ENCODE measurements around the gene ENTPD7.
"Not testable (repeated sequence)": the region's sequence is repeated elsewhere in the genome, so short reads cannot be mapped to it uniquely, and the experiment has no call there.

The ENTPD7 gene

GRCh38 chr10:99693933-99694583, 34.7 kb downstream of the ENTPD7 start:
- no peak for DNase-seq

- no peak for DNase-seq
These were observed 36.5 kb downstream of the ENTPD7 start for GRCh38 chr10:99695761-99696160.

DNA sequence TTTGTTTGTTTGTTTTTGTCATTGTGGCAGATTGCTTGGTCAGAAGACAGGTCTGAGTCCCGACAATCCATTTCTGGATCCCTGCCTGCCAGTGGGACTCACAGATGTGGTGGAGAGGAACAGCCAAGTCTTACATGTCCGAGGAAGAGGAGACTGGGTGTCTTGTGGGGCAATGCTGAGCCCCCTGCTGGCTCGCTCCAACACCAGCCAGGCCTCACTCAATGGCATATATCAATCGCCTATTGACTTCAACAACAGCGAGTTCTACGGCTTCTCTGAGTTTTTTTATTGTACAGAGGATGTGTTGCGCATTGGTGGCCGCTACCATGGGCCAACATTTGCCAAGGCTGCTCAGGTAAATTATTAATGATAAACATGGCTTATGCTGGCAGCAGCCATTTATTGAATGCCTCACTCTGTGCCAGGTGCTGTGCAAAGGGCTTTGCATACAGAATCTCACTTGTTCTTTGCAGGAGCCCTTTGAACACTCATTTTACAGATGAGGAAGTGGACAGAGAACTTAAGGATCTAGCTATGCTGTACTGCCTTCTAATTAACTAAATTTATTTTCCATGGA, 39.3 kb downstream of the ENTPD7 start:
- DNase-seq, result peak in 1 of 2 donors; percentile 13

DNA sequence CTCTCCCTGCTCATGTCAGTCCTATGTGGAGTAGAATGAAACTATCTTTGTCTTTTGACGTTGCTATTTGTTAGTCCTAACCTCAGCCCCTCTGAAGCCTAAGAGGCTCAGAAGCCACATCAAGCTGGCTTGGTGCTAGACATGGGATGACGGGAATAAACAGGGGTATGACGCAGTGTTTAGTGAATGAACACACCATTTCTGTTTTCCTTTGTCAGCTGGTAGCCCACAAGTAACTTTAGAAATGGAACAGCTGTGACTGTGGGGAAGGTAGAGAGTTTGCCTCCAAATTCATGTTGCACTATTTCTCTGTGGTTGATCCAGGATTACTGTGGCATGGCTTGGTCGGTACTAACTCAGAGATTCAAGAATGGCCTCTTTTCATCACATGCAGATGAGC, 41.3 kb downstream of the ENTPD7 start:
- no peak for DNase-seq

DNA sequence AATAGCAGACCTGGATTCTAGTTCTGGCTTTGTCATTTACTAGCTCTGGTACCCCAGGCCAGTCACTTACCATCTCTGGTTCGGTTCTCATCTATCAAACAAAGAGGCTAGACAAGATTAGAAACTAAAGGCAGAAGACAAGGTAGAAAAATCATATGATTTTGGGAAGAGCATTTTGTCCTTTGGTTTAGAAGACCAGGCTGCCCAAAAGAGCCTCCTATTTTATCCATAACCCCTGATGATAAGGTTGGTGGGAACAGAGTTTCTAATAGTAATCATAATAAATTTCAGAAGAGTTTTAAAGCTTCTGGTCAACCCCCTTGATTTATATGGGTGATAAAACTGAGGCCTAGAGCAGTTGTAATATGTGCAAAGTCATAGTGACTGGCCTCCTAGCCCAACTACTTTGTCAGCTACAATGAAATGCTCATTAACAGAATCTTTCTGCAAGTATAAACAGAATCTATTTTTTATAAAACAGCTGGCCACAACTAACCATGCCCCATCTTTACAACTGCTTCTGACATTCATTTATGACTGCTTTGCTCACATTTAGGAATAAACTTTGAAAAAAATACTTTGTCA, 49.2 kb downstream of the ENTPD7 start:
- no peak for DNase-seq

DNA sequence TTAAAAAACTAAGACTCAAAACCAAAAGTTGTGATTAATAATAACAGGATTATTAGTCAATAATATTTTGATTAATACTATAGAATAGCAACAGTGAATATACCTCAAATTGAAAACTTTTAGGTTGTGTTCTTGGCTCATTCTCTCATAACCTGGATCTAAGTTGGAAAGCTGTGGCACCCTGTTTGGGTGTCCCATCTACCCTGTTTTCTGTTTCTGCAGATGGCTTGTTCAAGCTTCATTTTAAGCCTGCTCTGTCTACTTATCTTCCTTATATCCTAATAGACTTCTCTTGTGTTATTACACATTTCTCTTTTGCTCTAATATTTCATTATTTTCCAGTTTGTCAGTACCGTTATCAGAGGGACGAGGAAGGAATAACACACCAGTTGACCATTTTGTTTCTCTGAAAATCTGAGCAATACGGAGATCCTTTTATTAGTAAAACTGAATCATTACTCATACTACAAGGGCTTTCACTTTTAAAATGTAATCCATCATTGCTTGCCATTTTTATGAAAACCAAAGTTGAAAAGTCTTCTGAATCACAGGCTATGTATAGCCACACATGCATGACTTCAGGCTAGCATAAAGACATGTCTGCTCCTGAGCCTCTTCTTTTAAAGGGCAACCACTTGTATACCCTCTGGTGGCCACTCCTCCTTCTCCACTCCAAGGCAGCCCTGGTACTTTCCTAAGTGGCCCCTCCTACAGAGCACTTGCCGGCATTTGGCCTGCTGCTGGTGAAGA, 50.3 kb downstream of the ENTPD7 start:
- DNase-seq, result no peak

GRCh38 chr10:99711129-99711719, 51.9 kb downstream of the ENTPD7 start:
- peak; percentile 70 to 74 for DNase-seq

- no peak for DNase-seq
These were observed 55.1 kb downstream of the ENTPD7 start for GRCh38 chr10:99714446-99714845.

DNA sequence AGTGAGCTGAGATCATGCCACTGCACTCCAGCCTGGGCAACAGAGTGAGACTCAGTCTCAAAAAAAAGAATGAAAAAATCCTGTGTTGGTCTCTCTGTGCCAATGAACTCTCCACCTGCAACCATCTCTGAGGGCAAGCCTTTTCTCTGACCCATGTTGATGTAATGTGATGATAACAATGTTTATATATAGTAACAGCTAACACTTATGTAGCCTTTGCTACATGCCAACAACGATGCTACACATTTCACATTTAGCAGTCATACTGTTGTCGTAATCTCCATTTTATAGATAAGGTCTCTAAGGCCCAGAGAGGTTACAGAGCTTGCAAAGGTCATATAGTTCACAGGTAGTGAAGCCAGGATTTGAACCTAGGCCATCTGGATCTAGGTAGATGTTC, 61.1 kb downstream of the ENTPD7 start:
- no peak for DNase-seq

- DNase-seq, result no peak
These were observed 70.7 kb downstream of the ENTPD7 start for GRCh38 chr10:99730026-99730425.

DNA sequence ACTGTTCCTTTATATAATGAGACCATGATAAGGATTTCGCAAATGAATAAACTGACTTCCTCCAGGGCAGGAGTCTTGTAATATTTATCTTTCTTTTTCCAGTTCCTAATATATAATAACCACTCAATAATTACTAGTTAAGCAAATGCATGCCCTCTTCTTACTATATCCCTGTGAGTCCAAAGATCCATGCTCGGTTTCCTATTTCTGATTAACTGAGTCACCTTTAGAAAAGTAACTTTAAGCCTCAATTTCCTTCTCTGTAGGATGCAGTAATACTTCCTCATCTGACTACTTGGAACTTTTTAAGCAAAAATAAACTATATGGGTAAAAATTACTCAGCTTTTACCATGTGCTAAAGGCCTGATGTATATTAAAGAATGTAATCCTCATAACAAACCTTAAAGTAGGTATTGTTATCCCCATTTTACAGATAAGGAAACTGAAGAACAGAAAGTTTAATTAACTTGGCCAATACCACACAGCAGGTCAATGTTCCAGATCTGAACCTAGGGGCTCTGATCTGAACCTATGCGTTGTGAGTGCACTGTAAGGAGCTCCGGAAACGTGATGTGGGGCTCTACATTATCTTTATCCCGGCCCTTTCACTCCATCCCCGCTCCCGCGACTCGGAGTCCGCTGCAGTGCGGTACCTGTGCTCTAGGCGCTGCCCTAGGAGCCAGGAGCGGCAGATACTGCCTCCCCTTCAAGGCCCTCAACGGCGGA, 72.2 kb downstream of the ENTPD7 start:
- peak in 1 of 2 donors; percentile 39 for DNase-seq

DNA sequence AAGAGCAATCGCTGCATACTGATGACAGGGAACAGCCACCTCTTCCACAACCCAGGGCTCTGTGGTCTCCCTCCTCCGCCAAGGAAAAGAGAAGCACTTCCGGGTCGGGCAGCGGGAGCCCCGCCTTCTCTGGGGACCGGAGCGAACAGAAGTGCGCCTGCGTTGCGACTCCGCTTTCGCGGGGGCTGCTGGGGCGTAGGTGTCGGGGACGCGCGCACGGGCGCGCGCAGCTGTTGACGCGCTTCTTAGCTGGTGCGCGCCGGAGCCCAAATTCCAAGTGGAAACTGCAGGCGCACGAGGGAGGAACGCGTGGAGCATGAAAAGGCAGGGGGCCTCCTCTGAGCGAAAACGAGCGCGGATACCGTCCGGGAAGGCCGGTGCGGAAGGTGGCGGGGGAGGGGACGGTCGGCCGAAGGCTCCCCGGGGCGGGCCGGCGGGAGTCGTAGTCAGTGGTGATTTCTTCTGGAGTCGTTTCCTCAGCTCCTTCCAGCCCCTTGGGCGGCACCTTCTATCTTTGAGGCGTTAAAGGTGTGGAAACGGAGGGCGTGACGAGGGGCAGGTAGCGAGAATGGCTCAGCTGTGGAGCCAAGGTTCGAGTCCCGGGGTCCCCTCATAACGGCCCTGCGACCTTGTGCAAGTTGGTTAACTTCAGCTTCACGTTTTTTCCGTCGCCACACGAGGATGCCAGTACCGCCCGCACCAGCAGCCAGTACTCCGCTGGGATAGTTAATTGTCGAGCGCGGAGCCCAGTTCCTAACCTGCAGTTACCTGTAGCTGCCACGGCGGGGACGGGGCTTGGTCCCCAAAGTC, 72.9 kb downstream of the ENTPD7 start, which contains the start of the genes COX15 and CUTC:
Gene COX15 (minus strand): TSS at position 95 of the 810 bp plus-strand sequence. CDS start 78 bp downstream, at position 17.
Gene CUTC (plus strand): TSS at position 202 of the 810 bp plus-strand sequence. CDS start 115 bp downstream, at position 317.
- peak; percentile 97 to 98 for DNase-seq

- DNase-seq, result no peak
These were observed 74.1 kb downstream of the ENTPD7 start for GRCh38 chr10:99733366-99733765.

- not testable (repeated sequence) for DNase-seq
These were observed 74.8 kb downstream of the ENTPD7 start for GRCh38 chr10:99734111-99734510.

DNA sequence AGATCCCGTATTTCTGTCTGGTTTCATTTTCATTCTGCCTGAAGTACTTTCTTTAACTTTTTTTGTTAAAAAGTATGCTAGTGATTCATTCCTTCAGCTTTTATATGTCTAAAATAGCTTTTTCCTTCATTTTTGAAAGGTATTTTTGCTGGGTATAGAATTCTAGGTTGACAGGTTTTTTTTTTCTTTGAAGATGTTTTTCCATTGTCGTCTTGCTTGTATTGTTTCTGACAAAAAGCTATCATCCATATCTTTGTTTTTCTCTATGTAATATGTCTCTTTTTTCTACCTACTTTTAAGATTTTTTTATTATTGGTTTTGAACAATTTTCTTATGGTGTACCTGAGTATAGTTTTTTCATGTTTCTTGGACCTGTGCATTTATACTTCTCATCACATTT, 81.0 kb downstream of the ENTPD7 start:
- no peak for DNase-seq

- DNase-seq, result no peak
These were observed 81.7 kb downstream of the ENTPD7 start for GRCh38 chr10:99740933-99741559.

DNA sequence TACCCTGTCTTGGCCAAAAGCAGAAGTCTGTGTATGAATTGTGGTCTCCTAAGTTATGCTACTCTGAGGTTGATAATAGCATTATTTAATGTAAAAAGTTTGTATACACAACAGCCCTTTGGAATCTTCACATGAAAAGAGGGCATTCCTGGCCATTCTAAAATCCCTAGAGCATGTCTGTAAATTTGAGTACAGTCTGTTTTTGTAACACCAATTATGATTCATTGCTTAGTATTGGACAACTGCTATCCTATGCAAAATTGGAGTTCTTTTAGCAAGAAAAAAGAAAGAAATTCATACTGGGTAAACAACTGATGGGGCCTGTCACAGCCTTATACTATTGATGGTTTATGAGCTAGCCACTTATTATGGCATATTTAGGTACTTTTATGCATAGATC, 82.9 kb downstream of the ENTPD7 start:
- no peak for DNase-seq

GRCh38 chr10:99742701-99743100, 83.4 kb downstream of the ENTPD7 start:
- no peak for DNase-seq

GRCh38 chr10:99743841-99744240, 84.5 kb downstream of the ENTPD7 start:
- DNase-seq, result no peak

- DNase-seq, result not testable (repeated sequence)
These were observed 86.9 kb downstream of the ENTPD7 start for GRCh38 chr10:99746166-99746565.

Data from inflammatory macrophage (primary cell).